ENCODE data around the gene MAD1L1.

The MAD1L1 gene

DNA sequence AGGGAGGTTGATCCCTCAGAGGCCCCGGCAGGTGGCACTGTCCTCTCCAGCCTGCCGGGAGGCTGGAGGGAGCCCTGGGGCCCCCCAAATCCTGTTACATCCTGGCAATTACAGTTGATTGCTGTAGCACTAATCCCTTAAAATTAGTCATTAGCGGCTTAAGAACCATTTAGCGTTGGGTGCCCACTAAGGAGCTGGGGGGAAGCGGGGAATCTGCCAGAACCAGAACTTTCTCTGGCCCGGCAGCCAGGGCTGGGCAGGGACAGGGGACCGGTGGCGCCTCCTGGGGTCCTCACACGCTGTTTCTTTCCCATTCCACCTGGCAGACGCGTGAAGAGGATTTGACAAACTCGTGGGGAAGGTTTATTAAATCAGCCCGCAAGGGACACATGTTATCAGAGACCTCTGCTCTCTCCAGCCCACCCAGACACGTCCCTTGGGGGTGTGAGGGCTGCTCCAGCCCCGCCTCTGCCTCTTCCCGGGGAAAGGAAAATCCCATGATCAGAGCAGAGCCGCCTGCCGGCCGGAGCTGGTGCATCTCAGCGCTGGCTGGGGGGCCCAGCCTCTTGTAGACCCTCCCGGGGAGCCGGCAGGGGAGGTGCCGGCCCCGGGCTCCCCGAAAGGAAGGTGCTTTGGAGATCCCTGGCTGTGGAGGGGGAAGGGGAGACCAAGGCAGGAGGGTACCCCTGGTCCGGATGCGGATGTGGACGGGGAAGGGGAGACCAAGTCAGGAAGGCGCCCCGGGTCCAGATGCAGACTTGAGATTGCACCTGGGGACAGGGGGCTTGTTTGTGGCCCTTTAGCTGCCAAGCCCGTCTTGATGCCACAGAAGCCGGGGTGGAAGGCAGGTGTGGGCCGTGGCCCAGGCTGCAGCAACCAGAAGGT, 420.0 kb downstream of the MAD1L1 start:
- Histone ChIP-seq H3K9me3 (ENCODE audit: control insufficient read depth, insufficient read depth, low read length) (no peaks in the 10 kb centered on the region), H3K27ac (ENCODE audit: low read depth, low read length) (no peak overlapping the region), H3K4me1 (ENCODE audit: control insufficient read depth, insufficient read depth, low read length) (no peaks in the 10 kb centered on the region)

DNA sequence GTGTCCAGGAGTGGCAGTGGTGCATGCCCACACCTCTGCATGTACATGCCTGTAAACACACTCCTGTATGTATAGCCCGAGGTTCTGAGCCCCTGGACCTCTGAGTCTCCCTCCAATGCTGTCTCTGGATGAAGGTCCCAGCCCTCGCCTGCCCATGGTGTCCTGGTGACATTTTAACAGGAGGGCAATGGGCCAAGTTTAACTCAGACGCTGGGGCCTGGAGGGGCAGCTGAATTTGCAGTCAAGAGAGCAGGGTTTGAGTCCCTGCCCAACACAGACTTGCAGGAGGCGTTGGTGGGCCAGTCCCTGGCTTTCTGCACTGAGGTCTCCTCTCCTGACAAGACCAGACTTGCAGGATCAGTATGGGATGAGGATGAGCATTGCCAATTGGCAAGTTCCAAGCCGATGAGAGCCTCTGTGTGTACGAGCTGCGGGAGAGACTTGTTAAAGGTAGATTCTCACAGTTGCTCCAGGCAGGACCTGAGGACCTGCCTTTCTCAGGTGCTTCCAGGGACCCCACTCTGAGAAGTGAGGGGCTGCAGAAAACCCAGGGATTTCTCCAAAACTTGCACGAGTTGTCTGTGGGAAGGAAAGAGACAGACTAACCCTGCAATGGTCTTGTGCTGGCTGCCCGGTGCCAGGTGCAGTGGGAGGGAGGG, 420.8 kb downstream of the MAD1L1 start:
- no peaks in the 10 kb centered on the region for H3K9me3 ChIP-seq (ENCODE audit: control insufficient read depth, insufficient read depth, low read length)
- peak overlapping the region; percentile 7 for H3K27ac ChIP-seq (ENCODE audit: low read depth, low read length)
- no peaks in the 10 kb centered on the region for H3K4me1 ChIP-seq (ENCODE audit: control insufficient read depth, insufficient read depth, low read length)
- no peaks in the 10 kb centered on the region for H3K36me3 ChIP-seq (ENCODE audit: control insufficient read depth, insufficient read depth, low read length)
- H3K9ac ChIP-seq (ENCODE audit: low read depth, low read length) = no peak overlapping the region
- no peaks in the 10 kb centered on the region for H3K27me3 ChIP-seq (ENCODE audit: control insufficient read depth, insufficient read depth, low read length)
- no peak overlapping the region for H3K4me3 ChIP-seq (ENCODE audit: low read depth, low read length)

More for the DNA sequence above, 420.0 kb downstream of the MAD1L1 start:
- Histone ChIP-seq H3K4me3 (ENCODE audit: low read depth, low read length) (no peak overlapping the region), H3K36me3 (ENCODE audit: control insufficient read depth, insufficient read depth, low read length) (no peaks in the 10 kb centered on the region), H3K9ac (ENCODE audit: low read depth, low read length) (no peak overlapping the region), H3K27me3 (ENCODE audit: control insufficient read depth, insufficient read depth, low read length) (no peaks in the 10 kb centered on the region)

DNA sequence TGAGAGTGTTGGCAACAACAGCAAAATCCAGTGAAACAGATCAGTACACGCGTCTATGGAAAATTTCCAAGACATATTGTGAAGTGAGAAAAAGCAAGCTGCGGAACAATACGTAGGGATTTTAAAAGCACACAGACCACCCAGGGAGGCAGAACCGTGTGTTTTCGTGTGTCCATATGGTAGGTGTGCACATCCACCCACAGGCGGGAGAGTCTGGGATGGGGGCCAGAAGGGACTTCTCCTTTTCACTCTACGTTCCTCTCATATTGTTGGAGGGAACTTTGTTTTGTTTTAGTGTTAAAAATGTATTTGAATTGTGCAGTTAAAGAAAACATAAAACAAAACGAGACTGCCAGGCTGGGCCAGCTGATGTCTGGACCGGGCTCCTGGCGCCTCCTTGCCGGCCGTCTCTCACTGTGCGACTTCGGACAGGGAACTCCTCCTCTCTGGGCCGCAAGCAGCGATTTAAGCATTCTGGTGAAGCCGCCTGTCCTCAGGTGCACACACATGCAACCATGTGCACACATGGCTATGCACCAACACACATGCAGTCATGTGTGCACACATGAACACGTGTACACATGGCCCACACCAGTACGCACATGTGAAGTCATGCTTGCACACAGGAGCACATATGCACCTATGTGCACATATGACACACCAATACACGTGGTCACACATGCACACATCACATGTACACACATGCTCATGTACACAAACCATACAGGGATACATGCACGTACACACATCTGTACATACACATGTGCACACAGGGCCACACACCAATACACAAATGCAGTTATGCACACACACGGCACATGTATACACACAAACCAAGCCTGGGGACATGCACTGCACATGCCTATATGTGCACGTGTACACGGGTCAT, 421.5 kb downstream of the MAD1L1 start:
- no peak overlapping the region for H3K9ac ChIP-seq (ENCODE audit: low read depth, low read length)
- H3K36me3 ChIP-seq (ENCODE audit: control insufficient read depth, insufficient read depth, low read length) = no peaks in the 10 kb centered on the region
- H3K27me3 ChIP-seq (ENCODE audit: control insufficient read depth, insufficient read depth, low read length) = no peaks in the 10 kb centered on the region
- H3K4me1 ChIP-seq (ENCODE audit: control insufficient read depth, insufficient read depth, low read length) = no peaks in the 10 kb centered on the region
- no peaks in the 10 kb centered on the region for H3K9me3 ChIP-seq (ENCODE audit: control insufficient read depth, insufficient read depth, low read length)
- H3K27ac ChIP-seq (ENCODE audit: low read depth, low read length) = no peak overlapping the region
- H3K4me3 ChIP-seq (ENCODE audit: low read depth, low read length) = no peak overlapping the region

DNA sequence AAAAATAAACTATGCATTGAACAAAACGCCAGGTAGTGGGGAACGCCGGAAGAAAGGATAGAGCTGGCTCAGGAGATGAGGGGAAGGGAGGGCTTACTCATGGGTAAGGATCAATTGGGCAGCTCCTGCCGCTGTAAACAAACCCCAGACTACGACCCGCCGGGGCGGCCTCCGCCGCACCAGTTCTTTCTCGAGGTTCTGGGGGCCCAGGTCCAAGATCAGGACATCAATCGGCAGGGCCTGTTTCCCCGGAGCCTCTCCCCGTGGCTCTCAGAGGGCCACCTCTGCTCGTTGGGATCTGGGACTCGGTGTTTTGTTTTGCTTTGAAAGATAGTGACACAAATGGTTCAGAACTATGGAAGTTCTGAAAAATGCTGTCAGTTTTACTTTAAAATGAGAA, 422.2 kb downstream of the MAD1L1 start:
- Histone ChIP-seq H3K27me3 (ENCODE audit: control insufficient read depth, insufficient read depth, low read length) (no peaks in the 10 kb centered on the region), H3K9me3 (ENCODE audit: control insufficient read depth, insufficient read depth, low read length) (no peaks in the 10 kb centered on the region), H3K36me3 (ENCODE audit: control insufficient read depth, insufficient read depth, low read length) (no peaks in the 10 kb centered on the region), H3K27ac (ENCODE audit: low read depth, low read length) (no peak overlapping the region), H3K4me1 (ENCODE audit: control insufficient read depth, insufficient read depth, low read length) (no peaks in the 10 kb centered on the region), H3K9ac (ENCODE audit: low read depth, low read length) (no peak overlapping the region), H3K4me3 (ENCODE audit: low read depth, low read length) (no peak overlapping the region)

DNA sequence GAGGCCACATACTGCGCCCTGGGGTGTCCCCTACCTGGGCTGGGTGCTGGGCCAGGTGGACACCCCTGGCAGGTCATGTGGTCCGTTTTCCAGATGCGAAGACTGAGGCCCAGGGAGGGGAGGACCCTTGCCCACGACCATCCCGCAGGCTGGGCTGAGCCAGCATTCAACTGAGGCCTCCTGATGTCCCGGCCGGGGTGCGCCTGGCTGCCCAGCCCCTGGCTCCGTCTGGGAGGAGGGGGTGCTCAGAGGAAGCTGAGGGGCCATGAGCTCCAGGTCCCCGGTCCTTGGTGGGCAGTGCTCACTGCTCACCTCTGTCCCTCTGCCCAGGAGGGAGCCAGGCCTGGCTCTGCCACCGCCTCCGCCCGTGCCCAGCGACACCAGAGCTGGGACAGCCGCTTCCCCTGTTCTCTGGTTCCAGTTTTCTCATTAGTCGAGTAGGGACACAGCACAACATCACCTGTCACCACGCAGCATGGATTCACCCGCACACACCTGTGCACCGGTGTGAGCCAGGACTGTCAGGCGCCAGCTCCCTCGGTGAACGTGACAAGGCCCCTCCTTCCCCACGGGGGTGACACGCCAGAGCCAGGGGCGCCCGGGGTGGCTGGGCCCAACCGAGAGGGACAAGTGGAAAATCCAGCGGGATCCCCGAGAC, 423.0 kb downstream of the MAD1L1 start:
- Histone ChIP-seq H3K36me3 (ENCODE audit: control insufficient read depth, insufficient read depth, low read length) (no peaks in the 10 kb centered on the region), H3K27ac (ENCODE audit: low read depth, low read length) (no peak overlapping the region), H3K27me3 (ENCODE audit: control insufficient read depth, insufficient read depth, low read length) (no peaks in the 10 kb centered on the region), H3K9ac (ENCODE audit: low read depth, low read length) (no peak overlapping the region), H3K4me3 (ENCODE audit: low read depth, low read length) (no peak overlapping the region), H3K9me3 (ENCODE audit: control insufficient read depth, insufficient read depth, low read length) (no peaks in the 10 kb centered on the region), H3K4me1 (ENCODE audit: control insufficient read depth, insufficient read depth, low read length) (no peaks in the 10 kb centered on the region)

DNA sequence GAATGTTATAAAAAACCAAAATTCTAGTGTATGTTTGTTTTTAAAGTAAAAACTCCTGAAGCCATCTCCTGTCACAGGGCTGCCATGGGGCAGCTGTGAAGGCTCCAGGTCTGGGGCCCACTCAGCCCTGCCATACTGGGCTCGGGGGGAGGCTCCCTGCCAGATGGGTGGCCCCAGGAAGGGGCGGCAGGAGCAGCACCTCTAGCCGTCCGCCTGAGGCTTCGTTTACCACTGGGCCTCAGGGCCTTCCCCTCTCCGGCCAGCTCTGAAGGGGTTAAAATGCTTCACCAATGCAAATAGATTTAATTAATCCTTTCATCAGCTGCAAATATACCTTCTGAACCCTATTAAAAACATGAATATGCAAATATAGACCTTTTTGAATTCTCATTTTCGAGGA, 423.7 kb downstream of the MAD1L1 start:
- Histone ChIP-seq H3K27me3 (ENCODE audit: control insufficient read depth, insufficient read depth, low read length) (no peaks in the 10 kb centered on the region), H3K27ac (ENCODE audit: low read depth, low read length) (no peak overlapping the region), H3K4me1 (ENCODE audit: control insufficient read depth, insufficient read depth, low read length) (no peaks in the 10 kb centered on the region), H3K9me3 (ENCODE audit: control insufficient read depth, insufficient read depth, low read length) (no peaks in the 10 kb centered on the region), H3K9ac (ENCODE audit: low read depth, low read length) (no peak overlapping the region), H3K36me3 (ENCODE audit: control insufficient read depth, insufficient read depth, low read length) (no peaks in the 10 kb centered on the region), H3K4me3 (ENCODE audit: low read depth, low read length) (no peak overlapping the region)

DNA sequence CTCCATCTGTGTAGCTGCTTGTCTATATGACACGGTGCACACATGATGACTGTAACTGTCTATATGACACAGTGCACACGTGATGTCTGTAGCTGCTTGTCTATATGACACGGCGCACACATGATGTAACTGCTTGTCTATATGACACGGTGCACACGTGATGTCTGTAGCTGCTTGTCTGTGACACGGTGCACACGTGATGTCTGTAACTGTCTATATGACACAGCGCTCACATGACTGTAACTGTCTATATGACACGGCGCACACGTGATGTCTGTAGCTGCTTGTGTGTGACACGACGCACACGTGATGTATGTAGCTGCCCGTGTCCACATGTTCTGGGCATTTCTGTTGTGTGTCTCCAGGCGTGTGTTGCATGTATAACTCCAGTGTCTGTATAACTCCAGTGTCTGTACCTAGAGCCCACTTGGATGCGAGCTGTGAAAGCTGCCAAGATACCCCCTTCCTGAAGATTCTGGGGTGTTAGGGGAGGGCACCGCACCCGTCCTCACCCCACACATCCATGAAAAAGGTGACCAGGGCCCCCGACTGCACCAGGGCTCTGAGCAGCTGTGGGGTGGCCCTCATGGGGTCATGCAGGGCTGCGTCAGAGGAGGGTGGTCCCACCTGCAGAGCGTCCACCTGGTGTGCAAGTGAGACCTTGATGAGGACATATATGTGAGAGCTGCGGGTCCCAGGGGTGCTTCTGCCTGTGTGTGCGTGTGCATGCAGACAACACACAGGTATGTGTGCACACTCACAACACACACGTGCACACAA, 424.7 kb downstream of the MAD1L1 start:
- no peaks in the 10 kb centered on the region for H3K9me3 ChIP-seq (ENCODE audit: control insufficient read depth, insufficient read depth, low read length)
- no peaks in the 10 kb centered on the region for H3K36me3 ChIP-seq (ENCODE audit: control insufficient read depth, insufficient read depth, low read length)
- H3K9ac ChIP-seq (ENCODE audit: low read depth, low read length) = no peak overlapping the region
- no peaks in the 10 kb centered on the region for H3K4me1 ChIP-seq (ENCODE audit: control insufficient read depth, insufficient read depth, low read length)
- H3K27me3 ChIP-seq (ENCODE audit: control insufficient read depth, insufficient read depth, low read length) = no peaks in the 10 kb centered on the region
- H3K27ac ChIP-seq (ENCODE audit: low read depth, low read length) = no peak overlapping the region
- no peak overlapping the region for H3K4me3 ChIP-seq (ENCODE audit: low read depth, low read length)

DNA sequence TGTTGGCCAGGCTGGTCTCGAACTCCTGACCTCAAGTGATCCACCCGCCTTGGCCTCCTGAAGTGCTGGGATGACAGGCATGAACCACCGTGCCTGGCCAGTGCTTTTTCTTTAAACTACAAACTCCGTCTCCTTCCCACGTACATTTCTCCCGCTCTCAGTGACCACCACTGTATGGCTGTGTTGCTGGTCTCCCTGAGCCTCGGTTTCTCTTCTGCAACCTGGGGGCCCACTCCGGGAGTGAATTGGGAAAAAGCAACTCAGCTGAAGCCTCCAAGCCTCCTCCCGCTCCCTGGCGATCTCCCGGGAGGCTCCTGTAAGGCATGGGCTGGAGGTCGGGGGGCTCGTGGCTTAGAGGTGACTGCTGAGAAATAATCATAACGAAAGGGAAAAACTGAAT, 426.4 kb downstream of the MAD1L1 start:
- H3K27ac ChIP-seq (ENCODE audit: low read depth, low read length) = no peak overlapping the region
- peaks cover 7% of the 10 kb centered on the region; the same call in 1 of the 2 replicates for H3K9me3 ChIP-seq (ENCODE audit: control insufficient read depth, insufficient read depth, low read length)
- H3K9ac ChIP-seq (ENCODE audit: low read depth, low read length) = no peak overlapping the region
- H3K36me3 ChIP-seq (ENCODE audit: control insufficient read depth, insufficient read depth, low read length) = no peaks in the 10 kb centered on the region
- H3K4me1 ChIP-seq (ENCODE audit: control insufficient read depth, insufficient read depth, low read length) = no peaks in the 10 kb centered on the region
- no peaks in the 10 kb centered on the region for H3K27me3 ChIP-seq (ENCODE audit: control insufficient read depth, insufficient read depth, low read length)
- H3K4me3 ChIP-seq (ENCODE audit: low read depth, low read length) = no peak overlapping the region

DNA sequence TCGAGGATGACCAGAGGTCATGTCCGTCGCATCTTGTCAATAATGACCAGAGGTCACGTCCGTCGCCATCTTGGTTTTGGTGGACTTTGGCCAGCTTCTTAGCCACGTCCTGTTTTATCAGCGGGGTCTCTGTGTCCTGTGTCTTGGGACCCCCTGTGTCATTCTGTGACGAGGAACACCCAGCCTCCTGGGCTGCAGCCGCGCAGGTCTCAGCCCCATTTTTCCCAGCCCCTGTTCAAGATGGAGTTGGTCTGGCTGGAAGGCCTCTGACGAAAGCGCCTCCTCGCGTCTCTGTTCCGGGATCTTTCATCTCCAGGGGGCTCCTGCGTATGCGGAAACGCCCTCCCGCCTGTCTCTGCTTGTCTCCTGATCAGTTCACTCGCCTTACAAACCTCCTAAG, 428.4 kb downstream of the MAD1L1 start:
- Histone ChIP-seq H3K9ac (ENCODE audit: low read depth, low read length) (no peak overlapping the region), H3K27me3 (ENCODE audit: control insufficient read depth, insufficient read depth, low read length) (no peaks in the 10 kb centered on the region), H3K36me3 (ENCODE audit: control insufficient read depth, insufficient read depth, low read length) (no peaks in the 10 kb centered on the region), H3K27ac (ENCODE audit: low read depth, low read length) (no peak overlapping the region), H3K9me3 (ENCODE audit: control insufficient read depth, insufficient read depth, low read length) (peaks cover 10% of the 10 kb centered on the region; the same call in 1 of the 2 replicates), H3K4me1 (ENCODE audit: control insufficient read depth, insufficient read depth, low read length) (no peaks in the 10 kb centered on the region), H3K4me3 (ENCODE audit: low read depth, low read length) (no peak overlapping the region)

DNA sequence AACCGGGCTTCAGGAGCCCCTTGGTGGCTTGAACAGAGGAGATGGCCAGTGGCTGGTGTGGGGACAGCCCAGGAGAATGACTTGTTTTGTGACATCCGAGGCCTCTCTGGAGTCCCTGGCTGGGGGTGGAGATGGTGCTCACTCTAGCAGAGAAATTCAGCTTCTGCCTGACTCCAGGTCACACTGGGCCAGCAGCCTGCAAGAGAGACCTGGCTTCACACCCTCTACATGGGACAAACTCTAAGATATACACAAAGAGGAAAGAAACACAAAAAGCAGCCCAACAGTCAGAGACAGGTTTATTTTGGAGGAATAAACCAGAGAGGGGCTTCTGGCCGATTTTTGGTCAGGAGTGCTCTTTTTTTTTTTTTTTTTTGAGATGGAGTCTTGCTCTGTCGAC, 429.8 kb downstream of the MAD1L1 start:
- H3K4me3 ChIP-seq (ENCODE audit: low read depth, low read length) = no peak overlapping the region
- no peaks in the 10 kb centered on the region for H3K27me3 ChIP-seq (ENCODE audit: control insufficient read depth, insufficient read depth, low read length)
- no peak overlapping the region for H3K9ac ChIP-seq (ENCODE audit: low read depth, low read length)
- no peak overlapping the region for H3K27ac ChIP-seq (ENCODE audit: low read depth, low read length)
- H3K4me1 ChIP-seq (ENCODE audit: control insufficient read depth, insufficient read depth, low read length) = no peaks in the 10 kb centered on the region
- no peaks in the 10 kb centered on the region for H3K36me3 ChIP-seq (ENCODE audit: control insufficient read depth, insufficient read depth, low read length)
- H3K9me3 ChIP-seq (ENCODE audit: control insufficient read depth, insufficient read depth, low read length) = peaks cover 13% of the 10 kb centered on the region
